Esophagus (tissue), 2 donors: ENCODE data around the gene NEXMIF. TPM values are rescaled to one million over a fixed set of nuclear protein-coding genes. Genes with fewer than 3 reads are reported as not detected.

ENCODE experiments used
- H3K27ac ChIP-seq, 2 donors: one replicate each; pipeline ENCODE4 v1.5.1; 2013; ENCODE audit warnings: low read depth in 2 of 2, mild to moderate bottlenecking in 2 of 2, inconsistent platforms in 1 of 2, low read length in 1 of 2, moderate library complexity in 1 of 2
- H3K27me3 ChIP-seq, 2 donors: one replicate each; pipeline ENCODE4 v1.6.1; 2013; ENCODE audit warnings: low read length in 2 of 2, control low read depth in 1 of 2, mild to moderate bottlenecking in 1 of 2; ENCODE audit not compliant: insufficient read depth in 2 of 2, control insufficient read depth in 1 of 2
- H3K36me3 ChIP-seq, 2 donors: one replicate each; pipeline ENCODE4 v1.6.1; 2013; ENCODE audit warnings: low read length in 1 of 2; ENCODE audit not compliant: control insufficient read depth in 2 of 2, insufficient read depth in 2 of 2
- H3K4me1 ChIP-seq, 2 donors: one replicate each; pipeline ENCODE4 v1.6.1; 2013; ENCODE audit warnings: low read length in 1 of 2; ENCODE audit not compliant: control insufficient read depth in 2 of 2, insufficient read depth in 2 of 2
- H3K4me3 ChIP-seq, 2 donors: one replicate each; pipeline ENCODE4 v1.5.1; 2013; ENCODE audit warnings: low read length in 2 of 2, mild to moderate bottlenecking in 2 of 2, low read depth in 1 of 2, moderate library complexity in 1 of 2
- H3K9me3 ChIP-seq, 2 donors: one replicate each; pipeline ENCODE4 v1.6.1; 2013; ENCODE audit warnings: mild to moderate bottlenecking in 2 of 2, low read depth in 1 of 2, low read length in 1 of 2, moderate library complexity in 1 of 2; ENCODE audit not compliant: control insufficient read depth in 2 of 2, insufficient read depth in 1 of 2
- WGBS, 2 donors: extraction: QIAGEN DNeasy Blood & Tissue Kit; methylation state at CpG; one replicate each; pipeline ENCODE4 v1.1.7; 2013; 5-methylcytosine and 5-hydroxymethylcytosine counted together
- polyA plus RNA-seq, 2 donors: library from polyadenylated mRNA; stranded (reverse); fragments of 200-250 nt; gene quantifications; one replicate each; pipeline ENCODE4 v1.2.3, GENCODE V29; 2013
- donor health status: healthy with polysubstance abuse.
- donor health status: Bipolar disorder and iron deficiency.

Gene NEXMIF
- polyA plus RNA-seq, 2 donors = 0.04 to 0.14 TPM

GRCh38 chrX:74804574-74804973, 120.7 kb downstream of the NEXMIF start:
- Histone ChIP-seq H3K4me3 (no peak overlapping the region), H3K27ac (no peak overlapping the region), H3K27me3 (no peaks in the 10 kb centered on the region), H3K9me3 (no peaks in the 10 kb centered on the region), H3K36me3 (no peaks in the 10 kb centered on the region), H3K4me1 (no peaks in the 10 kb centered on the region)
- 69 to 79% methylated on average over 5 of the region's 5 CpGs for whole genome bisulfite sequencing, 2 donors

DNA sequence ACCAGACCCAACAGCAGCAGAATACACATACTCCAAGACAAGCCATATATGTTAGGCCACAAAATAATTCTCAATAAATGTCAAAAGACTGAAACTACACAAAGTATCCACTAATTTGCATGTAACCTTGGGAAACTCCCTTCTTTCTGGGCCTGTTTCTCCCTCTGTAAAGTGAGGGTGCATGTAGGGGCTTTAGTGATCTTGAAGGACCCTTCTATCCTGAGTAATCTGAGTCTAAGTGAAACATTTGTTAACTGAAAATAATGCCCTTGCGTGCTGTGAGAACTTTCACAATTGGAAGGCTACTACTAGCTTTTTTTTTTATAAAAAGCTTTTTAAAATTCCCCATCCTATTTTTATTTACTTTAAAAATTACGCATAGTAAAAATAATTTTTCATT, 125.2 kb downstream of the NEXMIF start:
- no peaks in the 10 kb centered on the region for H3K27me3 ChIP-seq
- no peaks in the 10 kb centered on the region for H3K36me3 ChIP-seq
- 75 to 86% methylated on average over 2 of the region's 2 CpGs for WGBS, 2 donors
- no peak overlapping the region for H3K27ac ChIP-seq
- H3K9me3 ChIP-seq = no peaks in the 10 kb centered on the region
- no peak overlapping the region for H3K4me3 ChIP-seq
- H3K4me1 ChIP-seq = no peaks in the 10 kb centered on the region

- Histone ChIP-seq H3K36me3 (no peaks in the 10 kb centered on the region), H3K4me1 (no peaks in the 10 kb centered on the region), H3K27ac (no peak overlapping the region), H3K27me3 (no peaks in the 10 kb centered on the region), H3K4me3 (no peak overlapping the region), H3K9me3 (no peaks in the 10 kb centered on the region)
- 63 to 77% methylated on average over 2 of the region's 2 CpGs for WGBS, 2 donors
These were observed 127.8 kb downstream of the NEXMIF start for GRCh38 chrX:74797338-74797887.

- Histone ChIP-seq H3K4me1 (no peaks in the 10 kb centered on the region), H3K4me3 (no peak overlapping the region), H3K36me3 (no peaks in the 10 kb centered on the region), H3K27ac (no peak overlapping the region), H3K27me3 (peaks cover 0 to 4% of the 10 kb centered on the region in 2 donors), H3K9me3 (no peaks in the 10 kb centered on the region)
- 31 to 61% methylated on average over 1 of the region's 1 CpG for WGBS, 2 donors
These were observed 136.6 kb downstream of the NEXMIF start for GRCh38 chrX:74788545-74789086.

GRCh38 chrX:74784629-74785028, 140.6 kb downstream of the NEXMIF start:
- 61 to 73% methylated on average over 3 of the region's 3 CpGs for WGBS, 2 donors

GRCh38 chrX:74781507-74782034, 143.7 kb downstream of the NEXMIF start:
- Histone ChIP-seq H3K4me1 (no peaks in the 10 kb centered on the region), H3K27ac (no peak overlapping the region), H3K36me3 (no peaks in the 10 kb centered on the region), H3K4me3 (no peak overlapping the region), H3K27me3 (peaks cover 0 to 4% of the 10 kb centered on the region in 2 donors), H3K9me3 (no peaks in the 10 kb centered on the region)
- 65 to 68% methylated on average over 1 of the region's 1 CpG for WGBS, 2 donors

More at GRCh38 chrX:74784629-74785028, 140.6 kb downstream of the NEXMIF start:
- no peaks in the 10 kb centered on the region for H3K9me3 ChIP-seq
- no peaks in the 10 kb centered on the region for H3K4me1 ChIP-seq
- H3K36me3 ChIP-seq = no peaks in the 10 kb centered on the region
- H3K4me3 ChIP-seq = no peak overlapping the region
- H3K27me3 ChIP-seq = peaks cover 0 to 4% of the 10 kb centered on the region in 2 donors
- H3K27ac ChIP-seq = no peak overlapping the region

DNA sequence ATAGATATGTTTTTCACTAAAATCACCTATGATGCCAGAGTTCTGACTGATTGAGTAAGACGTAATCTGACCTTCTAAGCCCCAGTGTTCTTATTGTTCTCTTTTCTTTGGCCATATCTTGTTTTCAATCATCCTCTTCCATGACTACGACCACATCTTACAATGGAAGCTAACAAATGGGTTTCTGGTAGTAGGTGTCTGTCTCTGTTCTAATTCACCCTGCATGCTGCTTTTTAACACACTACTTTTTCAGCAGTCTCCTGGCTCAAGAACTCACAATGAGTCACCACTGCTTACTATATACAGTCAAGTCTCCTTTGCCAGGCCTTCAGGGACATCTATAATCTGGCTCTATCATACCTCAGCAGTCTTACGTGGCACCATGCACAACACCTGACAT, 146.1 kb downstream of the NEXMIF start:
- no peaks in the 10 kb centered on the region for H3K36me3 ChIP-seq
- no peak overlapping the region for H3K27ac ChIP-seq
- H3K4me3 ChIP-seq = no peak overlapping the region
- H3K4me1 ChIP-seq = no peaks in the 10 kb centered on the region
- no peaks in the 10 kb centered on the region for H3K9me3 ChIP-seq
- H3K27me3 ChIP-seq = no peaks in the 10 kb centered on the region
- 45 to 61% methylated on average over 3 of the region's 3 CpGs for WGBS, 2 donors

GRCh38 chrX:74774988-74775387, 150.3 kb downstream of the NEXMIF start:
- WGBS, 2 donors = 29 to 67% methylated on average over 1 of the region's 1 CpG

DNA sequence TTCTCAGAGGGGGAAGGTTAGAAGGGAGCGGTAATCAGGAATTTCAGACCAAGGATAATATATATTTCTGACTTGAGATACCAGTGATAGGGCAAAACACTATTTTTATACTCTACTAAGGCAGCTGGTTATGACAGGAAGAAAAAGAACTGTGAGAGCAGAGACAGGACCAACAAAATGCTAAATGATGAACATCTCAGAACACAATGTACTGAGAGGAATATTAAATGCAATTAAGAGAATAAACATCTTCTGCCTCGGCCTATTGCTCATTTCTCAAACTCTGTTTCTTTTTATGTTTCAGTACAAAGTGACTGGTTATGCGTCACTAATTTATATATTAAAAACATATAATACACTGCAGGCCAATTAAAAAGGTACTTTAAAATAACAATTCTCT, 188.8 kb downstream of the NEXMIF start:
- Histone ChIP-seq H3K4me3 (no peak overlapping the region), H3K27me3 (peaks cover 0 to 2% of the 10 kb centered on the region in 2 donors), H3K36me3 (no peaks in the 10 kb centered on the region), H3K4me1 (no peaks in the 10 kb centered on the region), H3K27ac (no peak overlapping the region), H3K9me3 (no peaks in the 10 kb centered on the region)
- 82 to 86% methylated on average over 3 of the region's 3 CpGs for WGBS, 2 donors

More at GRCh38 chrX:74774988-74775387, 150.3 kb downstream of the NEXMIF start:
- Histone ChIP-seq H3K4me1 (no peaks in the 10 kb centered on the region), H3K9me3 (no peaks in the 10 kb centered on the region), H3K27ac (no peak overlapping the region), H3K27me3 (peaks cover 0 to 2% of the 10 kb centered on the region in 2 donors), H3K4me3 (no peak overlapping the region), H3K36me3 (no peaks in the 10 kb centered on the region)

GRCh38 chrX:74705269-74705668, 220.0 kb downstream of the NEXMIF start:
- H3K27me3 ChIP-seq = peaks cover 0 to 2% of the 10 kb centered on the region in 2 donors
- H3K4me1 ChIP-seq = no peaks in the 10 kb centered on the region
- no peaks in the 10 kb centered on the region for H3K36me3 ChIP-seq
- H3K9me3 ChIP-seq = no peaks in the 10 kb centered on the region
- WGBS, 2 donors = 57 to 70% methylated on average over 2 of the region's 2 CpGs
- no peak overlapping the region for H3K4me3 ChIP-seq
- no peak overlapping the region for H3K27ac ChIP-seq
